Neural progenitor cell (in vitro differentiated cells): Measurements from ENCODE around the gene DDN. TPM values are rescaled to one million over a fixed set of nuclear protein-coding genes. Genes with fewer than 3 reads are reported as not detected.

Experiments
- DNase-seq: peaks from one replicate; pipeline ENCODE4 v3.0.0-alpha.2; 2016; ENCODE audit warnings: low spot score
- H2AFZ ChIP-seq: fragments of 200-600 bp; sonication (generic); replicated peaks from 2 replicates; pipeline ENCODE4 v1.6.1; 2016; ENCODE audit warnings: antibody characterized with exemption
- H3F3A ChIP-seq: fragments of 200-600 bp; sonication (generic); 2 replicates; pipeline ENCODE4 v1.6.1; 2016; ENCODE audit warnings: antibody characterized with exemption, low read depth
- H3K27ac ChIP-seq: fragments of 200-600 bp; sonication (generic); 2 replicates; pipeline ENCODE4 v1.5.1; 2016; ENCODE audit warnings: mild to moderate bottlenecking
- H3K27me3 ChIP-seq: fragments of 200-600 bp; sonication (generic); 2 replicates; pipeline ENCODE4 v1.6.1; 2016; ENCODE audit warnings: mild to moderate bottlenecking, moderate library complexity
- H3K36me3 ChIP-seq: fragments of 200-600 bp; sonication (generic); 2 replicates; pipeline ENCODE4 v1.5.1; 2016
- H3K4me1 ChIP-seq: fragments of 200-600 bp; sonication (generic); 2 replicates; pipeline ENCODE4 v1.6.1; 2016; ENCODE audit warnings: mixed run types
- H3K4me2 ChIP-seq: fragments of 200-600 bp; sonication (generic); 2 replicates; pipeline ENCODE4 v1.6.1; 2016
- H3K4me3 ChIP-seq: fragments of 200-600 bp; sonication (generic); 2 replicates; pipeline ENCODE4 v1.5.1; 2016
- H3K79me2 ChIP-seq: fragments of 200-600 bp; sonication (generic); 2 replicates; pipeline ENCODE4 v1.6.1; 2016; ENCODE audit warnings: low read depth
- H3K9ac ChIP-seq: fragments of 200-600 bp; sonication (generic); 2 replicates; pipeline ENCODE4 v1.6.1; 2016
- H3K9me3 ChIP-seq: fragments of 200-600 bp; sonication (generic); 2 replicates; pipeline ENCODE4 v1.5.1; 2016; ENCODE audit warnings: low read depth
- H4K20me1 ChIP-seq: fragments of 200-600 bp; sonication (generic); 2 replicates; pipeline ENCODE4 v1.6.1; 2016; ENCODE audit warnings: low read depth
- H3K27ac Mint-ChIP-seq: 3 replicates; pipeline ENCODE4 v1.8.0; 2021; ENCODE audit warnings: mixed read lengths
- H3K27me3 Mint-ChIP-seq: 2 replicates; pipeline ENCODE4 v1.8.0; 2022; ENCODE audit warnings: low read depth, mild to moderate bottlenecking, inconsistent platforms, moderate library complexity, mixed read lengths; ENCODE audit not compliant: insufficient read depth
- H3K36me3 Mint-ChIP-seq: 3 replicates; pipeline ENCODE4 v1.8.0; 2021; ENCODE audit warnings: mixed read lengths
- H3K4me1 Mint-ChIP-seq: 3 replicates; pipeline ENCODE4 v1.8.0; 2021; ENCODE audit warnings: mixed read lengths
- H3K4me3 Mint-ChIP-seq: 3 replicates; pipeline ENCODE4 v1.8.0; 2021; ENCODE audit warnings: mild to moderate bottlenecking, moderate library complexity, mixed read lengths
- H3K9me3 Mint-ChIP-seq: 3 replicates; pipeline ENCODE4 v1.8.0; 2020; ENCODE audit warnings: mixed read lengths
- CTCF ChIP-seq: fragments of 200-600 bp; sonication (generic); IDR thresholded peaks from 2 replicates; pipeline ENCODE4 v1.5.1; 2017; ENCODE audit warnings: antibody characterized with exemption, mild to moderate bottlenecking
- EZH2 ChIP-seq: fragments of 200-600 bp; sonication (generic); IDR thresholded peaks from 2 replicates; pipeline ENCODE4 v1.6.1; 2017; ENCODE audit warnings: antibody characterized with exemption, mild to moderate bottlenecking, moderate library complexity
- EZH2phosphoT487 ChIP-seq: fragments of 200-600 bp; sonication (generic); IDR thresholded peaks from 2 replicates; pipeline ENCODE4 v1.6.1; 2017; ENCODE audit warnings: antibody characterized with exemption
- total RNA-seq: library from RNA; depleted of rRNA; stranded (reverse); fragments of >200 nt; gene quantifications from 2 replicates; pipeline ENCODE4 v1.2.3, GENCODE V29; 2015; ENCODE audit warnings: low replicate concordance

DDN gene
- total RNA-seq, 1 donor from 2014 or later, result not detected

- no peak overlapping the region for H3K4me3 ChIP-seq
- no peak overlapping the region for H3K9ac ChIP-seq
- no peaks in the 10 kb centered on the region for H3K27me3 ChIP-seq
- H3K4me1 Mint-ChIP-seq, result no peaks in the 10 kb centered on the region
- H3K4me1 ChIP-seq, result no peaks in the 10 kb centered on the region
- no peak for DNase-seq
- H3K27ac Mint-ChIP-seq, result no peak overlapping the region
- H4K20me1 ChIP-seq, result peaks cover 14% of the 10 kb centered on the region
- H3K9me3 ChIP-seq, result no peaks in the 10 kb centered on the region
- no peak for TF ChIP-seq CTCF
- no peak for TF ChIP-seq EZH2
- TF ChIP-seq EZH2phosphoT487, result no peak
- H3K4me3 Mint-ChIP-seq, result no peak overlapping the region
- H3K27me3 Mint-ChIP-seq, result peaks cover 10% of the 10 kb centered on the region
- H3K9me3 Mint-ChIP-seq, result no peaks in the 10 kb centered on the region
- H2AFZ ChIP-seq, result no peak overlapping the region
- no peaks in the 10 kb centered on the region for H3K79me2 ChIP-seq
- H3K36me3 Mint-ChIP-seq, result peaks cover 45% of the 10 kb centered on the region
- no peaks in the 10 kb centered on the region for H3F3A ChIP-seq
- H3K27ac ChIP-seq, result no peak overlapping the region
- no peak overlapping the region for H3K4me2 ChIP-seq
- H3K36me3 ChIP-seq, result no peaks in the 10 kb centered on the region
Measured at GRCh38 chr12:49041881-49042484, 42.8 kb upstream of the DDN start.

- no peak for TF ChIP-seq EZH2
- TF ChIP-seq CTCF, result no peak
- no peak for TF ChIP-seq EZH2phosphoT487
- Mint-ChIP-seq H3K27ac (no peak overlapping the region), H3K4me1 (no peaks in the 10 kb centered on the region), H3K36me3 (peaks cover 44% of the 10 kb centered on the region), H3K4me3 (no peak overlapping the region), H3K27me3 (peaks cover 8% of the 10 kb centered on the region), H3K9me3 (no peaks in the 10 kb centered on the region)
- H4K20me1 ChIP-seq, result peaks cover 18% of the 10 kb centered on the region
- H2AFZ ChIP-seq, result no peak overlapping the region
- no peaks in the 10 kb centered on the region for H3K79me2 ChIP-seq
- no peak overlapping the region for H3K9ac ChIP-seq
- H3K4me2 ChIP-seq, result no peak overlapping the region
- no peak overlapping the region for H3K27ac ChIP-seq
- no peaks in the 10 kb centered on the region for H3K36me3 ChIP-seq
- H3K4me3 ChIP-seq, result no peak overlapping the region
- H3F3A ChIP-seq, result no peaks in the 10 kb centered on the region
- H3K9me3 ChIP-seq, result no peaks in the 10 kb centered on the region
- DNase-seq, result no peak
- H3K27me3 ChIP-seq, result no peaks in the 10 kb centered on the region
- H3K4me1 ChIP-seq, result no peaks in the 10 kb centered on the region
Measured at GRCh38 chr12:49041036-49041880, 42.1 kb upstream of the DDN start.

- Histone ChIP-seq H3K4me3 (no peak overlapping the region), H3K79me2 (no peaks in the 10 kb centered on the region), H3K27ac (no peak overlapping the region), H3F3A (no peaks in the 10 kb centered on the region), H3K27me3 (no peaks in the 10 kb centered on the region), H3K9me3 (no peaks in the 10 kb centered on the region), H3K9ac (no peak overlapping the region), H2AFZ (no peak overlapping the region), H3K4me2 (no peak overlapping the region), H3K36me3 (no peaks in the 10 kb centered on the region), H3K4me1 (no peaks in the 10 kb centered on the region), H4K20me1 (peaks cover 26% of the 10 kb centered on the region)
- H3K4me3 Mint-ChIP-seq, result no peak overlapping the region
- peaks cover 8% of the 10 kb centered on the region for H3K27me3 Mint-ChIP-seq
- peaks cover 41% of the 10 kb centered on the region for H3K36me3 Mint-ChIP-seq
- DNase-seq, result no peak
- H3K9me3 Mint-ChIP-seq, result no peaks in the 10 kb centered on the region
- TF ChIP-seq EZH2, result no peak
- TF ChIP-seq CTCF, result no peak
- no peak for TF ChIP-seq EZH2phosphoT487
- H3K27ac Mint-ChIP-seq, result no peak overlapping the region
- no peaks in the 10 kb centered on the region for H3K4me1 Mint-ChIP-seq
Measured at GRCh38 chr12:49040364-49040855, 41.2 kb upstream of the DDN start.
